Left ventricle myocardium inferior (tissue), 1 donor: ENCODE measurements around the gene SIX3. TPM values are rescaled to one million over a fixed set of nuclear protein-coding genes. Genes with fewer than 3 reads are reported as not detected.

Experiments used
- DNase-seq: peaks from one replicate; pipeline ENCODE4 v3.0.0-alpha.2; 2020
- H3K27ac ChIP-seq: fragments of 200-600 bp; replicated peaks from 2 replicates; pipeline ENCODE4 v1.8.0; 2021
- H3K27me3 ChIP-seq: fragments of 200-600 bp; 2 replicates; pipeline ENCODE4 v1.8.0; 2021; ENCODE audit warnings: low read depth
- H3K36me3 ChIP-seq: fragments of 200-600 bp; 2 replicates; pipeline ENCODE4 v1.8.0; 2021
- H3K4me1 ChIP-seq: fragments of 200-600 bp; 2 replicates; pipeline ENCODE4 v1.8.0; 2021
- H3K4me3 ChIP-seq: fragments of 200-600 bp; 2 replicates; pipeline ENCODE4 v1.8.0; 2021; ENCODE audit warnings: mild to moderate bottlenecking, moderate library complexity
- H3K9me3 ChIP-seq: fragments of 200-600 bp; replicated peaks from 2 replicates; pipeline ENCODE4 v1.8.0; 2021
- CTCF ChIP-seq: fragments of 200-600 bp; IDR thresholded peaks from 2 replicates; pipeline ENCODE4 v1.8.0; 2021; ENCODE audit warnings: antibody characterized with exemption, mild to moderate bottlenecking, borderline replicate concordance
- intact Hi-C: fragments of 100-400 bp; cut with micrococcal nuclease; formaldehyde crosslinking; loops from one replicate; pipeline ENCODE4 v1.11.0; 2022
- total RNA-seq: library from RNA; stranded (reverse); fragmentation: NEBNext Ultra II Directional; extraction: Animal tissue kit (Norgen Biotek cat#: 25700); gene quantifications from one replicate; pipeline ENCODE4 v1.2.1, GENCODE V29; 2021
- donor health status: DM: no; HTN: yes; CAD: no; lungs with severe emphysema.

The SIX3 gene
- total RNA-seq, 1 donor from 2014 or later: not detected

GRCh38 chr2:44951714-44952113 is 10.2 kb downstream of the SIX3 start:
- H3K4me3 ChIP-seq: peak overlapping the region; percentile 55
- TF ChIP-seq CTCF: no peak
- no peak overlapping the region for H3K27ac ChIP-seq
- no peak for DNase-seq
- intact Hi-C loops: loop anchor here (10.0 kb wide), 2 partner anchors 477 to 557 kb away; no protein-coding TSS in a partner anchor
- no peaks in the 10 kb centered on the region for H3K9me3 ChIP-seq
- H3K27me3 ChIP-seq: peaks cover 98% of the 10 kb centered on the region
- peaks cover 43% of the 10 kb centered on the region for H3K4me1 ChIP-seq
- H3K36me3 ChIP-seq: no peaks in the 10 kb centered on the region

GRCh38 chr2:44952143-44952805 is 10.8 kb downstream of the SIX3 start:
- Histone ChIP-seq H3K4me3 (peak overlapping the region; percentile 55), H3K27ac (no peak overlapping the region), H3K36me3 (no peaks in the 10 kb centered on the region), H3K9me3 (no peaks in the 10 kb centered on the region), H3K4me1 (peaks cover 43% of the 10 kb centered on the region), H3K27me3 (peaks cover 98% of the 10 kb centered on the region)
- peak; percentile 64 for TF ChIP-seq CTCF
- DNase-seq: no peak
- intact Hi-C loops: loop anchor here (10.0 kb wide), 2 partner anchors 477 to 557 kb away; no protein-coding TSS in a partner anchor

- peak overlapping the region; percentile 55 for H3K4me3 ChIP-seq
- DNase-seq: no peak
- H3K9me3 ChIP-seq: no peaks in the 10 kb centered on the region
- H3K27me3 ChIP-seq: peaks cover 98% of the 10 kb centered on the region
- H3K4me1 ChIP-seq: peaks cover 43% of the 10 kb centered on the region
- TF ChIP-seq CTCF: no peak
- intact Hi-C loops: loop anchor here (10.0 kb wide), 2 partner anchors 478 to 558 kb away; no protein-coding TSS in a partner anchor
- H3K27ac ChIP-seq: no peak overlapping the region
- H3K36me3 ChIP-seq: no peaks in the 10 kb centered on the region
Measured at GRCh38 chr2:44952806-44953498, 11.4 kb downstream of the SIX3 start.

GRCh38 chr2:44953499-44953883 is 12.0 kb downstream of the SIX3 start:
- DNase-seq: no peak
- H3K4me3 ChIP-seq: no peak overlapping the region
- peaks cover 98% of the 10 kb centered on the region for H3K27me3 ChIP-seq
- intact Hi-C loops: loop anchor here (10.0 kb wide), 2 partner anchors 479 to 559 kb away; no protein-coding TSS in a partner anchor
- H3K27ac ChIP-seq: no peak overlapping the region
- no peaks in the 10 kb centered on the region for H3K9me3 ChIP-seq
- no peak for TF ChIP-seq CTCF
- H3K4me1 ChIP-seq: peaks cover 43% of the 10 kb centered on the region
- H3K36me3 ChIP-seq: no peaks in the 10 kb centered on the region

- TF ChIP-seq CTCF: no peak
- Histone ChIP-seq H3K36me3 (no peaks in the 10 kb centered on the region), H3K27me3 (peaks cover 98% of the 10 kb centered on the region), H3K4me1 (peaks cover 41% of the 10 kb centered on the region), H3K9me3 (no peaks in the 10 kb centered on the region), H3K27ac (no peak overlapping the region), H3K4me3 (peak overlapping the region; percentile 58)
- intact Hi-C loops: loop anchor here (10.0 kb wide), 2 partner anchors 480 to 560 kb away; no protein-coding TSS in a partner anchor
- DNase-seq: no peak
Measured at GRCh38 chr2:44954447-44954888, 13.0 kb downstream of the SIX3 start.
